A549 (cell line): ENCODE measurements around the gene PPARA.
A peak's percentile ranks its signal among the peaks of the same experiment; 100 is the strongest.

Source experiments
- BCL3 ChIP-seq: fragments of >200 bp; sonication (Bioruptor Twin); formaldehyde crosslinking; IDR thresholded peaks from 3 replicates; pipeline ENCODE4 v1.6.1; 2016
- BHLHE40 ChIP-seq: IDR thresholded peaks from 2 replicates; pipeline ENCODE4 v1.6.1; 2012; ENCODE audit warnings: low read depth, low read length, inconsistent platforms
- CEBPB ChIP-seq, 2 experiments: fragments of >200 bp in 1 of 2; sonication (Bioruptor Twin) in 1 of 2; formaldehyde crosslinking in 1 of 2; IDR thresholded peaks; 2 replicates each; pipeline ENCODE4 v1.6.1; 2012 to 2016
- CTCF ChIP-seq: fragments of >200 bp; sonication (Bioruptor Twin); formaldehyde crosslinking; IDR thresholded peaks from 3 replicates; pipeline ENCODE4 v1.5.1; 2016
- JUN ChIP-seq, 2 experiments: fragments of >200 bp; sonication (Bioruptor Twin); formaldehyde crosslinking; IDR thresholded peaks; 2 replicates in 1 of 2; 3 replicates in 1 of 2; pipeline ENCODE4 v1.6.1; 2016 to 2017
- MAFK ChIP-seq: fragments of 450-650 bp; IDR thresholded peaks from 2 replicates; pipeline ENCODE4 v1.6.1; 2014; ENCODE audit not compliant: partially characterized antibody
- MAX ChIP-seq: IDR thresholded peaks from 2 replicates; pipeline ENCODE4 v1.6.1; 2012
- MYC ChIP-seq: IDR thresholded peaks from 2 replicates; pipeline ENCODE4 v1.6.1; 2012; ENCODE audit warnings: mild to moderate bottlenecking, inconsistent platforms, low read length, improper control_type of control experiment, borderline replicate concordance
- POLR2A ChIP-seq: IDR thresholded peaks from 2 replicates; pipeline ENCODE4 v1.6.1; 2012; ENCODE audit warnings: mild to moderate bottlenecking, low read length
- POLR2AphosphoS2 ChIP-seq: conservative IDR thresholded peaks from 2 replicates; pipeline ENCODE4 v1.6.1; 2012; ENCODE audit warnings: low read length, improper control_type of control experiment, inconsistent platforms
- RAD21 ChIP-seq, 2 experiments: fragments of >200 bp in 1 of 2; sonication (Bioruptor Twin) in 1 of 2; formaldehyde crosslinking in 1 of 2; IDR thresholded peaks in 1 of 2; conservative IDR thresholded peaks in 1 of 2; 2 replicates in 1 of 2; 3 replicates in 1 of 2; pipeline ENCODE4 v1.6.1; 2012 to 2018; ENCODE audit warnings: inconsistent platforms in 1 of 2
- RFX5 ChIP-seq: fragments of 450-650 bp; IDR thresholded peaks from 2 replicates; pipeline ENCODE4 v1.7.1; 2014; ENCODE audit warnings: antibody characterized with exemption, mild to moderate bottlenecking, moderate library complexity
- ZFP36 ChIP-seq: fragments of 450-650 bp; IDR thresholded peaks from 2 replicates; pipeline ENCODE4 v1.6.1; 2014; ENCODE audit warnings: borderline replicate concordance; ENCODE audit not compliant: partially characterized antibody
- ZNF302 ChIP-seq: fragments of 250-450 bp; sonication (Bioruptor Pico); IDR thresholded peaks from 2 replicates; pipeline ENCODE4 v1.9.0; 2021; ENCODE audit warnings: inconsistent platforms, mild to moderate bottlenecking, moderate library complexity

DNA sequence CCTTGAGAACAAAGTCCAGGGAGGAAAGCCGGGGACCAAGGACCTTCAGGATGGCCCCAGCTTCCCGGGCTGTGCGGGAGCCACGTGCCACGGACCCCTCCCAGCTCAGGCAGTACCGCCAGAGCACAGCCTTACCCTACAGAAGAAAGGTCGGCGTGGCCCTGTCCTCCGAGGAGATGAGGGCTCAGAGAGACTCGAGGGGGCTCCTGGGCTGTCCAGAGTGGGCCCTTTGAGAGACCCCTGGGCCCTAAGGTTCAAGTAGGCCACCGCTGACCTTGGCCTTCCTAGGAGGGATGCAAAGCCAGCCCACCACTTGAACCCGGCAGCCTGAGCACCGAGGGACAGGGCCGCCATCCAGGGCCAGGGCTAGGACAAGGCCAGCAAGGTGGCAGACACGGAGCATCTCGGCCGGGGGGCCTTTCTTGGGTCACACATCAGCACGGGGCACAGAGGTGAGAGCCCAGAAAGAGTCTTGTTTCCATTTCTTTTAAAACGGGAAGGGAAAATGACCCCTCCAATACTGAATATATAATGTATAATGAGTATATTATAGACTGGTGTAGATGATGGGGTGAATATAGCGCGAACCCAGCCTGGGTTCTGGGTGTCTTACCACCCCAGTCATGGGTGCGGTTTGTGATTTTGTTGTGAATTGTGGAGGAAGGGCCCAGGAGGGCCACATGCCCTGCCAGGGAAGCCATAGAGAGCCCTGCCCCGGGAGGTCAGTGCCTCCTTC lies 34.4 kb upstream of the PPARA start:
- TF ChIP-seq CTCF (no peak), ZFP36 (no peak), POLR2A (no peak), BCL3 (no peak), MAFK (no peak), CEBPB (IDR thresholded peaks at IDR 0.05) (no peak), MYC (no peak), ZNF302 (no peak), MAX (0 out of 2 replicates have a peak, but pooled peaks have one; percentile 5), POLR2AphosphoS2 (no peak), RFX5 (no peak), RAD21 (conservative IDR thresholded peaks at IDR 0.05 in 1 of 2, IDR thresholded peaks at IDR 0.05 in 1 of 2) (no peak), JUN (IDR thresholded peaks at IDR 0.05) (0 out of 5 replicates have a peak, but pooled peaks of 1 of the 2 experiments have one; percentile 33), BHLHE40 (no peak)
